GM12878 (cell line): ENCODE results near the gene ATP6V0A4. TPM values are rescaled to one million over a fixed set of nuclear protein-coding genes. Genes with fewer than 3 reads are reported as not detected.

Source experiments
- ATAC-seq: fragments of 200-7000 bp; cut with Tn5 transposase; 3 replicates; pipeline ENCODE4 v1.9.1; 2020; ENCODE audit warnings: mild to moderate bottlenecking, moderate library complexity
- BruUV-seq: library from RNA; stranded (reverse); fragments of 400-500 nt; replicated peaks from 2 replicates; lab custom pipeline; 2021; lab: Mats Ljungman, UMichigan
- CTCF ChIA-PET: fragments of 300-600 bp; sonication (Branson Sonifier 250); formaldehyde crosslinking; extraction: SDS; loops from one replicate; lab custom pipeline; 2021; ENCODE audit warnings: inconsistent platforms; lab: Yijun Ruan, JAX
- POLR2A ChIA-PET: fragments of 350-600 bp; formaldehyde crosslinking; extraction: SDS; loops from one replicate; lab custom pipeline; 2021; ENCODE audit warnings: inconsistent platforms; lab: Charles Lee
- RAD21 ChIA-PET: fragments of 300-600 bp; sonication (Branson Sonifier 250); formaldehyde crosslinking; loops from one replicate; lab custom pipeline; 2023; ENCODE audit warnings: antibody characterized with exemption; ENCODE audit not compliant: unreplicated experiment; lab: Charles Lee
- SMC1A ChIA-PET: fragments of 300-600 bp; sonication (Branson Sonifier 250); formaldehyde crosslinking; loops from one replicate; lab custom pipeline; 2023; ENCODE audit not compliant: unreplicated experiment, uncharacterized antibody; lab: Charles Lee
- DNase-seq: peaks from one replicate; pipeline ENCODE4 v3.0.0-alpha.2; 2011; ENCODE audit warnings: low read depth, low spot score
- FAIRE-seq: peaks from 3 replicates; lab custom pipeline; 2011; peaks lifted over from hg19 to GRCh38; lab: Jason Lieb, UNC
- H2AFZ ChIP-seq: 2 replicates; pipeline ENCODE4 v1.6.0; 2011; ENCODE audit warnings: low read depth, low read length, control low read depth; ENCODE audit not compliant: control insufficient read depth
- H3K27ac ChIP-seq: 2 replicates; pipeline ENCODE4 v1.5.1; 2011; ENCODE audit warnings: control low read depth; ENCODE audit not compliant: control insufficient read depth, insufficient read depth
- H3K27me3 ChIP-seq, 2 experiments: replicated peaks in 1 of 2; 2 replicates each; pipeline versions ENCODE4 v1.6.0 to v1.6.1; 2011; ENCODE audit warnings: low read length in 1 of 2; ENCODE audit not compliant: control insufficient read depth in 2 of 2, insufficient read depth in 2 of 2
- H3K36me3 ChIP-seq, 2 experiments: 2 replicates each; pipeline ENCODE4 v1.5.1; 2011; ENCODE audit warnings: low read length in 1 of 2; ENCODE audit not compliant: control insufficient read depth in 2 of 2, insufficient read depth in 2 of 2
- H3K4me1 ChIP-seq: 2 replicates; pipeline ENCODE4 v1.6.1; 2011; ENCODE audit warnings: mild to moderate bottlenecking, low read length, moderate library complexity, mixed read lengths; ENCODE audit not compliant: control insufficient read depth, insufficient read depth
- H3K4me2 ChIP-seq: 2 replicates; pipeline ENCODE4 v1.6.0; 2011; ENCODE audit warnings: control low read depth; ENCODE audit not compliant: control insufficient read depth, insufficient read depth
- H3K4me3 ChIP-seq: fragments of 200-600 bp; sonication (generic); 2 replicates; pipeline ENCODE4 v1.5.1; 2016
- H3K79me2 ChIP-seq: 2 replicates; pipeline ENCODE4 v1.6.0; 2011; ENCODE audit warnings: low read length; ENCODE audit not compliant: control insufficient read depth, insufficient read depth
- H3K9ac ChIP-seq: 2 replicates; pipeline ENCODE4 v1.8.0; 2011; ENCODE audit warnings: low read length, control low read depth, mixed read lengths; ENCODE audit not compliant: control insufficient read depth, insufficient read depth
- H3K9me3 ChIP-seq: replicated peaks from 3 replicates; pipeline ENCODE4 v1.5.1; 2011; ENCODE audit warnings: mild to moderate bottlenecking, low read length; ENCODE audit not compliant: control insufficient read depth, insufficient read depth
- H4K20me1 ChIP-seq: 2 replicates; pipeline ENCODE4 v1.6.0; 2011; ENCODE audit not compliant: control insufficient read depth, insufficient read depth
- ATF2 ChIP-seq: IDR thresholded peaks from 2 replicates; pipeline ENCODE4 v1.6.1; 2012; ENCODE audit warnings: low read length, inconsistent platforms
- CHD2 ChIP-seq: IDR thresholded peaks from 2 replicates; pipeline ENCODE4 v1.6.1; 2011; ENCODE audit warnings: low read depth, low read length, improper control_type of control experiment, borderline replicate concordance
- CREM ChIP-seq: IDR thresholded peaks from 2 replicates; pipeline ENCODE4 v1.6.1; 2014; ENCODE audit warnings: antibody characterized with exemption, low read depth
- EED ChIP-seq: sonication (generic); IDR thresholded peaks from 2 replicates; pipeline ENCODE4 v1.6.1; 2016; ENCODE audit warnings: antibody characterized with exemption, low read depth
- KDM1A ChIP-seq: fragments of 200-600 bp; sonication (generic); IDR thresholded peaks from 2 replicates; pipeline ENCODE4 v1.6.1; 2016; ENCODE audit warnings: borderline replicate concordance
- NRF1 ChIP-seq: conservative IDR thresholded peaks from 2 replicates; pipeline ENCODE4 v1.6.1; 2011; ENCODE audit warnings: mild to moderate bottlenecking, low read depth, low read length, improper control_type of control experiment
- POLR2AphosphoS2 ChIP-seq: IDR thresholded peaks from 2 replicates; pipeline ENCODE4 v1.6.1; 2011; ENCODE audit warnings: low read depth, mild to moderate bottlenecking, low read length, improper control_type of control experiment, moderate library complexity
- SP1 ChIP-seq: IDR thresholded peaks from one replicate; pipeline ENCODE4 v1.6.1; 2011; ENCODE audit warnings: low read depth, low read length
- SUZ12 ChIP-seq: fragments of 200-600 bp; sonication (generic); IDR thresholded peaks from one replicate; pipeline ENCODE4 v1.6.1; 2018; ENCODE audit warnings: antibody characterized with exemption, mild to moderate bottlenecking; ENCODE audit not compliant: unreplicated experiment
- ZNF207 ChIP-seq: fragments of 450-650 bp; IDR thresholded peaks from 2 replicates; pipeline ENCODE4 v1.6.1; 2014; ENCODE audit warnings: antibody characterized with exemption, mild to moderate bottlenecking, borderline replicate concordance
- ZNF274 ChIP-seq: IDR thresholded peaks from one replicate; pipeline ENCODE4 v1.8.0; 2011; ENCODE audit not compliant: insufficient read length, insufficient read depth
- ZNF687 ChIP-seq: fragments of 450-650 bp; IDR thresholded peaks from 2 replicates; pipeline ENCODE4 v1.6.1; 2017; ENCODE audit warnings: mild to moderate bottlenecking, moderate library complexity
- WGBS: methylation state at CpG from one replicate; pipeline ENCODE4 v1.1.6; 2016; ENCODE audit warnings: low lambda C conversion rate; ENCODE audit not compliant: insufficient replicate concordance, insufficient coverage; ENCODE audit errors: missing lambda C conversion rate; 5-methylcytosine and 5-hydroxymethylcytosine counted together
- in situ Hi-C: fragments of 300-500 bp; cut with MboI; formaldehyde crosslinking; loops from 9 replicates; pipeline ENCODE4 v1.14.3; 2018; ENCODE audit warnings: mixed read lengths
- intact Hi-C: fragments of 100-400 bp; cut with micrococcal nuclease; formaldehyde crosslinking; loops from one replicate; pipeline ENCODE4 v1.14.2; 2022; ENCODE audit not compliant: unreplicated experiment
- polyA plus RNA-seq, 11 experiments: library from polyadenylated mRNA; depleted of rRNA in 4 of 11; unstranded in 6 of 11; stranded (reverse) in 5 of 11; fragments of >200 nt; fragmentation: Nextera tagmentation in 4 of 11; fragmentation: Illumina TruSeq in 1 of 11; extraction: Ambion mirVana in 4 of 11; extraction: Trizol in 1 of 11; gene quantifications; 1 replicate in 1 of 11; 2 replicates in 10 of 11; pipeline versions ENCODE4 v1.2.1 to v1.2.3, GENCODE V29; 2011 to 2016; ENCODE audit warnings: inconsistent platforms in 2 of 11, missing spikeins in 2 of 11, low read depth in 1 of 11
- total RNA-seq, 4 experiments: library from RNA; depleted of rRNA in 3 of 4; stranded (reverse); fragments of >200 nt in 3 of 4; fragmentation: Illumina TruSeq in 1 of 4; extraction: Trizol in 1 of 4; gene quantifications; 2 replicates each; pipeline versions ENCODE4 v1.2.1 to v1.2.3, GENCODE V29; 2013 to 2021

ATP6V0A4 gene
- total and polyA plus RNA-seq, 10 of the 15 experiments (the other 5 are each of a cell fraction or from before 2014, with no cell fraction given) = not detected

DNA sequence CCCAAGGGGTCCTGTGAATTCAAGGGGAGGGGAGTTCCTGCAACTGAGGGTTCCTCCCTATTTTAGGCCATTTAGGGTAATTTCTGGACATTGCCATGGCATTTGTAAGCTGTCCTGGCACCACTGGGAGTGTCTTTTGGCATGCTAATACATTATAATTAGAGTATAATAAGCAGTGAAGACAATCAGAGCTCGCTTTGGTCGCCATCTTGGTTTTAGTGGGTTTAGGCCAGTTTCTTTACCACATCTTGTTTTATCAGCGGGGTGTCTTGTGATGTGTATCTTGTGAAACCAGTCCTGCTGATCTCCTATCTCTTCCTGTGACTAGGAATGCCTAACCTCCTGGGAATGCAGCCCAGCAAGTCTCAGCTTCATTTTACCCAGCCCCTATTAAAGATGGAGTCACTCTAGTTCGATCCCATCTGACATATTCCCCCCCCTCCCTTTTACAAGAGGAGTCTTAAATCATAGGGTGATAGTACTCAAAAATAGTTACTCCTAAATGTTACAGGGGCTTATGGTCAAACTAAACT, 140.1 kb downstream of the ATP6V0A4 start:
- Histone ChIP-seq H2AFZ (no peak overlapping the region), H3K4me1 (no peaks in the 10 kb centered on the region), H3K79me2 (no peaks in the 10 kb centered on the region), H3K4me2 (no peak overlapping the region), H3K27me3 (no peaks in the 10 kb centered on the region), H3K36me3 (no peaks in the 10 kb centered on the region), H4K20me1 (no peaks in the 10 kb centered on the region), H3K27ac (no peak overlapping the region), H3K9ac (no peak overlapping the region), H3K4me3 (no peak overlapping the region), H3K9me3 (no peaks in the 10 kb centered on the region; the same call in 2 of the 3 replicates)
- BruUV-seq = no TSS peak
- POLR2A ChIA-PET = no interaction called here
- 1% methylated on average over 4 of the region's 4 CpGs for WGBS
- RAD21 ChIA-PET = no interaction called here
- SMC1A ChIA-PET = no interaction called here
- ATAC-seq = no peak
- FAIRE-seq = no peak
- in situ Hi-C loops = no loop called here
- no peak for DNase-seq
- CTCF ChIA-PET = no interaction called here
- TF ChIP-seq SUZ12 (no peak), EED (no peak), ATF2 (no peak), SP1 (no peak)
- intact Hi-C loops = no loop called here

DNA sequence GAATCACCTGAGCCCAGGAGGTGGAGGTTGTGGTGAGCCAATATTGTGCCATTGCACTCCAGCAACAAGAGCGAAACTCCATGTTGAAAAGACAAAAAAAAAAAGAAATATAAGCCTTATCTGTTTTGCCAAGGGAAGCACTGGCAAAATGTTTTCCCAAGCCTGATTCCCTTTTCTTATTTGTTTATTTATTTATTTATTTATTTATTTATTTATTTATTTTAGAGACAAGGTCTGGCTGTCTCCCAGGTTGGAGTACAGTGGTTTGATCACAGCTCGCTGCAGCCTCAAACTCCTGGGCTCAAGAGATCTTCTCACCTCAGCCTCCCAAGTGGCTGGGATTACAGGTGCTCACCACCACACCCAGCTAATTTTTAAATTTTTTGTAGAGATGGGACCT, 141.0 kb downstream of the ATP6V0A4 start:
- H3K27ac ChIP-seq = no peak overlapping the region
- H3K4me1 ChIP-seq = no peaks in the 10 kb centered on the region
- DNase-seq (no peak), FAIRE-seq (no peak), ATAC-seq (no peak)
- no peaks in the 10 kb centered on the region for H3K79me2 ChIP-seq
- RAD21 ChIA-PET = no interaction called here
- CTCF ChIA-PET = no interaction called here
- no peak overlapping the region for H3K9ac ChIP-seq
- H3K36me3 ChIP-seq = no peaks in the 10 kb centered on the region
- no TSS peak for BruUV-seq
- H2AFZ ChIP-seq = no peak overlapping the region
- no peaks in the 10 kb centered on the region for H3K27me3 ChIP-seq
- 30% methylated on average over 2 of the region's 2 CpGs for WGBS
- SMC1A ChIA-PET = no interaction called here
- H4K20me1 ChIP-seq = no peaks in the 10 kb centered on the region
- POLR2A ChIA-PET = no interaction called here
- no peak overlapping the region for H3K4me2 ChIP-seq
- in situ Hi-C loops = no loop called here
- intact Hi-C loops = no loop called here
- no peaks in the 10 kb centered on the region; the same call in 2 of the 3 replicates for H3K9me3 ChIP-seq
- H3K4me3 ChIP-seq = no peak overlapping the region
- TF ChIP-seq CHD2 = no peak
- no peak for TF ChIP-seq ZNF207
- TF ChIP-seq POLR2AphosphoS2 = no peak
- TF ChIP-seq ZNF687 = no peak
- TF ChIP-seq KDM1A = no peak
- no peak for TF ChIP-seq ZNF274
- TF ChIP-seq CREM = no peak
- no peak for TF ChIP-seq NRF1
